Glutamatergic neuron (in vitro differentiated cells): ENCODE data around the gene SELENOI. TPM values are rescaled to one million over a fixed set of nuclear protein-coding genes. Genes with fewer than 3 reads are reported as not detected.
"Not testable (repeated sequence)": the region's sequence is repeated elsewhere in the genome, so short reads cannot be mapped to it uniquely, and the experiment has no call there.

Experiments used
- DNase-seq: peaks from one replicate; pipeline ENCODE4 v3.0.0; 2022
- H3K27ac Mint-ChIP-seq: one replicate; pipeline ENCODE4 v1.8.0; 2020; ENCODE audit warnings: mild to moderate bottlenecking, mixed read lengths, inconsistent platforms; ENCODE audit not compliant: unreplicated experiment
- H3K27me3 Mint-ChIP-seq: one replicate; pipeline ENCODE4 v1.8.0; 2020; ENCODE audit warnings: mild to moderate bottlenecking, moderate library complexity, mixed read lengths, inconsistent platforms; ENCODE audit not compliant: unreplicated experiment
- H3K36me3 Mint-ChIP-seq: one replicate; pipeline ENCODE4 v1.8.0; 2020; ENCODE audit warnings: mild to moderate bottlenecking, mixed read lengths, inconsistent platforms; ENCODE audit not compliant: unreplicated experiment
- H3K4me1 Mint-ChIP-seq: one replicate; pipeline ENCODE4 v1.8.0; 2020; ENCODE audit warnings: mild to moderate bottlenecking, low read depth, mixed read lengths, inconsistent platforms; ENCODE audit not compliant: unreplicated experiment
- H3K4me3 Mint-ChIP-seq: one replicate; pipeline ENCODE4 v1.8.0; 2020; ENCODE audit warnings: mild to moderate bottlenecking, mixed read lengths, inconsistent platforms; ENCODE audit not compliant: unreplicated experiment
- H3K9me3 Mint-ChIP-seq: one replicate; pipeline ENCODE4 v1.8.0; 2020; ENCODE audit warnings: mild to moderate bottlenecking, moderate library complexity, mixed read lengths, inconsistent platforms; ENCODE audit not compliant: unreplicated experiment
- total RNA-seq: library from RNA; stranded (reverse); fragmentation: NEBNext Ultra II Directional; extraction: Animal tissue kit (Norgen Biotek cat#: 25700); gene quantifications from one replicate; pipeline ENCODE4 v1.2.1, GENCODE V29; 2021; ENCODE audit not compliant: unreplicated experiment
- TF ChIP-seq, protein P1 (sequence below): fragments of 200-600 bp; sonication (generic); IDR thresholded peaks from one replicate; pipeline ENCODE4 v1.5.0; 2021; ENCODE audit not compliant: partially characterized antibody, unreplicated experiment

Gene SELENOI
- total RNA-seq, 1 donor from 2014 or later: 61.2 TPM

DNA sequence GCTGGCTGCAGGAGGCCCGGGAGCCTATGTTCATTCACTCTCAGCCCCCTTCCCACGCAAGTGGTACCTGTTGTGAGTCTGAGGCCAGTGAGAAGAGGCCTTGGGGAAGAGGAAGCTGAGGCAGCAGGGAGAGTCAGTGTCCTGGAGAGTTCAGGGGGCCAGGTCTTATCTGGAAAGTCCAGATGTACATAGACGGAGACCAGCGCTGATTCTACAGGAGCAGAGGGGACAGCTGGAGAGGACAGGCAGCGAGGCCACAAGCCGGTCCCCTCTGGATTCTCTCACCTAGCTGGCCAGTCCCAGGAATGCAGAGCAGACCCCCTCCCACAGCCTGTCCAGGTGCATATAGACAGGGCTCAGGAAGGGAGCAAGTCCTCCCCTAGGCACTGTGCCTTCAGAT lies 29.1 kb upstream of the SELENOI start:
- H3K9me3 Mint-ChIP-seq: no peaks in the 10 kb centered on the region
- DNase-seq: no peak
- H3K4me1 Mint-ChIP-seq: peaks cover 2% of the 10 kb centered on the region
- H3K27me3 Mint-ChIP-seq: peaks cover 8% of the 10 kb centered on the region
- no peak overlapping the region for H3K27ac Mint-ChIP-seq
- TF ChIP-seq, protein P1, sequence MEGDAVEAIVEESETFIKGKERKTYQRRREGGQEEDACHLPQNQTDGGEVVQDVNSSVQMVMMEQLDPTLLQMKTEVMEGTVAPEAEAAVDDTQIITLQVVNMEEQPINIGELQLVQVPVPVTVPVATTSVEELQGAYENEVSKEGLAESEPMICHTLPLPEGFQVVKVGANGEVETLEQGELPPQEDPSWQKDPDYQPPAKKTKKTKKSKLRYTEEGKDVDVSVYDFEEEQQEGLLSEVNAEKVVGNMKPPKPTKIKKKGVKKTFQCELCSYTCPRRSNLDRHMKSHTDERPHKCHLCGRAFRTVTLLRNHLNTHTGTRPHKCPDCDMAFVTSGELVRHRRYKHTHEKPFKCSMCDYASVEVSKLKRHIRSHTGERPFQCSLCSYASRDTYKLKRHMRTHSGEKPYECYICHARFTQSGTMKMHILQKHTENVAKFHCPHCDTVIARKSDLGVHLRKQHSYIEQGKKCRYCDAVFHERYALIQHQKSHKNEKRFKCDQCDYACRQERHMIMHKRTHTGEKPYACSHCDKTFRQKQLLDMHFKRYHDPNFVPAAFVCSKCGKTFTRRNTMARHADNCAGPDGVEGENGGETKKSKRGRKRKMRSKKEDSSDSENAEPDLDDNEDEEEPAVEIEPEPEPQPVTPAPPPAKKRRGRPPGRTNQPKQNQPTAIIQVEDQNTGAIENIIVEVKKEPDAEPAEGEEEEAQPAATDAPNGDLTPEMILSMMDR: no peak
- H3K36me3 Mint-ChIP-seq: no peaks in the 10 kb centered on the region
- no peak overlapping the region for H3K4me3 Mint-ChIP-seq

DNA sequence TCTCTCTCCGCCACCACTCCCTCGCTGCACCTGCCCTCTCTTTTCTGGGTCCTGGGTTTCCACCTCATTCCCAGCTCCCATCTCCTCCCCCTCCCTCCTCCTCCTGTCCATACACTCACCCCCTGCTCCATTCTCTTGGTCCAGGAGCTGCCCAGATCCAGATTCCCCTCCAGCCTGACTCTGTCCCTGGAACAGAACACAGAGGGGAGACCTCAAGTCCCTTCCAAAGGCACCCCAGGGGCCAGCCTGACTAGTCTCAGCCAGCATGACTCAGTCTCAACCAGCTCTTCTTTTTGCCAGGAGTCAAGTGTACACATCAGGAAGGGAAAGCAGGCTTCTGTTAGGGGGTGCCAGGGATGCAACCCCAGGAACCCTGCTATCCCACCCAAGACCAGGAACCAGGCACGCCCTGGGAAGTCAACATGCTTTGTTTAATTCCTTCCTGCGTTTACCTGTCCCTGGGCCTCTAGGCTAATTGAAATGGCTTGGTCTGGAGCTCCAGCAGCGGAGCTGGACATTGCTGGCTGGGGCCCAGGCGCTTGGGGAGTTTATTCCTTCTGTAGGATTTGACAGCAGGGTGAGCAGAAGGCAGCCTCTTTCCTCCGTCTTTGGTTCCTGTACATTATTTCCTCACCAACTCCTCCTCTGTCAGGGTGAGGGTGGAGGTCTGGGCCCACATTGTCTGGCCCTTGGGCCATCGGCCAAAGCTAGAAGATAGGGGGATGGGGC lies 28.4 kb upstream of the SELENOI start:
- H3K4me1 Mint-ChIP-seq: peaks cover 2% of the 10 kb centered on the region
- no peak overlapping the region for H3K4me3 Mint-ChIP-seq
- no peak for DNase-seq
- no peaks in the 10 kb centered on the region for H3K9me3 Mint-ChIP-seq
- H3K27ac Mint-ChIP-seq: no peak overlapping the region
- TF ChIP-seq, protein P1: no peak
- peaks cover 8% of the 10 kb centered on the region for H3K27me3 Mint-ChIP-seq
- no peaks in the 10 kb centered on the region for H3K36me3 Mint-ChIP-seq

DNA sequence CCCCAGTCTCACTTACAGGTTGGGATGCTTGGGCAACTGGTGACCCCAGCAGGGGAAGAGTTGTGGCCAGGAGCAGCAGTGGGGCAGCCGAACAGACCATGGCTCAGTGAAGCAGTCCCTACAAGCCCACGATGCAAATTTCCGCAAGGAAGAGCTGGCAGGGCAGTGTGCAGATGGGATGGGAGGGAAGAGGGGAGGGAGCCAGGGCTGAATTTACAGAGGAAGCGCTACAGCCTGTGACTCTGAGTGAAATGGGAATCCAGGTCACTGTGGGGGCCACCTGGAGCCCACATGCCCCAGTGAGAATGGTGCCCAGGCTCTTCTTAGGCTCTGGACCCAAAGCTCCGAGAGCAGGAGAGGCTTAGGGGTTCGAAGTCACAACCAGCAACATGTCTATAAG lies 27.0 kb upstream of the SELENOI start:
- no peak overlapping the region for H3K27ac Mint-ChIP-seq
- H3K9me3 Mint-ChIP-seq: no peaks in the 10 kb centered on the region
- DNase-seq: no peak
- H3K4me1 Mint-ChIP-seq: peaks cover 2% of the 10 kb centered on the region
- TF ChIP-seq, protein P1: no peak
- H3K4me3 Mint-ChIP-seq: no peak overlapping the region
- peaks cover 6% of the 10 kb centered on the region for H3K27me3 Mint-ChIP-seq
- no peaks in the 10 kb centered on the region for H3K36me3 Mint-ChIP-seq

DNA sequence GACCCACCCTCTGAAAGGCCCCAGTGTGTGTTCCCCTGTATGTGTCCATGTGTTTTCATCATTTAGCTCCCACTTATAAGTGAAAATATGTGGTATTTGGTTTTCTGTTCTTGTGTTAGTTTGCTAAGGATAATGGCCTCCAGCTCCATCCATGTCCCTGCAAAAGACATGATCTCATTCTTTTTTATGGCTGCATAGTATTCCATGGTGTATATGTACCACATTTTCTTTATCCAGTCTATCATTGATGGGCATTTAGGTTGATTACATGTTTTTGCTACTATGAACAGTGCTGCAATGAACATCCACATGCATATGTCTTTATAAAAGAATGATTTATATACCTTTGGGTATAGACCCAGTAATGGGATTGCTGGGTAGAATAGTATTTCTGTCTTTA lies 21.5 kb upstream of the SELENOI start:
- H3K27ac Mint-ChIP-seq, H3K9me3 Mint-ChIP-seq, DNase-seq, H3K27me3 Mint-ChIP-seq, H3K4me1 Mint-ChIP-seq, H3K4me3 Mint-ChIP-seq, H3K36me3 Mint-ChIP-seq: not testable (repeated sequence)

DNA sequence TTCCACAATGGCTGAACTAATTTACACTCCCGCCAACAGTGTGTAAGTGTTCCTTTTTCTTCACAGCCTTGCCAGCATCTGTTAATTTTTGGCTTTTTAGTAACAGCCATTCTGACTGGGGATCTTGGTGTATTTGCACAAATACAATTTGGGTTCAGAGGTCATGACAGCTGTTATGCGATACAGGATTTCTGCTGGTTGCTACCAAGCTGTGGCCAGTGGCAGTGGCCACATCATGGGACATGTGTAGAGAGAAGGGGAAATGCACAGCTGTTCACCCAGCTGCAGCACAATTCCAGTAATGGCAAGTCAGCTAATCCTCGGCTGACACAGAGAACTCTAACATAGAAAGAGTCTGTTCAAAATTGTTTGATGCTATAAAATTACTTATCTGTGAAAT lies 21.0 kb upstream of the SELENOI start:
- Mint-ChIP-seq H3K4me1 (peaks cover 2% of the 10 kb centered on the region), H3K4me3 (no peak overlapping the region), H3K27me3 (no peaks in the 10 kb centered on the region), H3K27ac (peak overlapping the region; percentile 41), H3K36me3 (no peaks in the 10 kb centered on the region), H3K9me3 (no peaks in the 10 kb centered on the region)
- DNase-seq: no peak
- TF ChIP-seq, protein P1: no peak
